Stomach (tissue), 9 donors: Measurements from ENCODE around the gene STAT4. TPM values are rescaled to one million over a fixed set of nuclear protein-coding genes. Genes with fewer than 3 reads are reported as not detected.

Source experiments
- DNase-seq, 2 donors: peaks; one replicate each; pipeline versions ENCODE4 v3.0.0 to v3.0.0-alpha.2; 2013 to 2019
- H3K27ac ChIP-seq, 5 donors: fragments of 200-600 bp in 4 of 5; sonication (generic) in 4 of 5; one replicate each; pipeline ENCODE4 v1.5.1; 2013 to 2019; ENCODE audit warnings: mild to moderate bottlenecking in 1 of 5, moderate library complexity in 1 of 5
- H3K27me3 ChIP-seq, 3 donors: fragments of 200-600 bp; sonication (generic); one replicate each; pipeline ENCODE4 v1.5.1; 2017 to 2019; ENCODE audit warnings: mixed run types in 1 of 3
- H3K36me3 ChIP-seq, 4 donors: fragments of 200-600 bp; sonication (generic); 1 replicate in 3 of 4; 2 replicates in 1 of 4; pipeline ENCODE4 v1.5.1; 2016 to 2019
- H3K4me1 ChIP-seq, 4 donors: fragments of 200-600 bp; sonication (generic); one replicate each; pipeline ENCODE4 v1.5.1; 2016 to 2019
- H3K4me3 ChIP-seq, 4 donors: fragments of 200-600 bp; sonication (generic) in 3 of 4; one replicate each; pipeline ENCODE4 v1.5.1; 2016 to 2019; ENCODE audit warnings: mild to moderate bottlenecking in 1 of 4
- H3K9me3 ChIP-seq, 4 donors: fragments of 200-600 bp; sonication (generic); one replicate each; pipeline ENCODE4 v1.5.1; 2016 to 2019
- EP300 ChIP-seq: sonication (generic); formaldehyde crosslinking; IDR thresholded peaks from one replicate; pipeline ENCODE4 v1.6.1; 2017; ENCODE audit warnings: antibody characterized with exemption
- POLR2A ChIP-seq, 4 donors: fragments of 450-650 bp; IDR thresholded peaks; one replicate each; pipeline ENCODE4 v1.6.1; 2016; ENCODE audit warnings: antibody characterized with exemption in 4 of 4, control low read depth in 2 of 4, mild to moderate bottlenecking in 1 of 4, moderate library complexity in 1 of 4
- POLR2AphosphoS5 ChIP-seq, 3 donors: sonication (generic); formaldehyde crosslinking; IDR thresholded peaks; one replicate each; pipeline ENCODE4 v1.6.1; 2016; ENCODE audit warnings: antibody characterized with exemption in 3 of 3
- WGBS, 5 donors: extraction: QIAGEN DNeasy Blood & Tissue Kit in 3 of 5; methylation state at CpG; one replicate each; pipeline versions ENCODE4 v1.1.5 to v1.1.7; 2013 to 2018; 5-methylcytosine and 5-hydroxymethylcytosine counted together
- intact Hi-C: fragments of 100-400 bp; cut with DNase I; formaldehyde crosslinking; loops from one replicate; pipeline ENCODE4 v1.15.1; 2023; ENCODE audit warnings: low total_unique reads
- polyA plus RNA-seq, 3 donors: library from polyadenylated mRNA; stranded (reverse); fragments of 200-250 nt; gene quantifications; one replicate each; pipeline ENCODE4 v1.2.3, GENCODE V29; 2013
- total RNA-seq, 5 donors: library from RNA; depleted of rRNA; stranded (reverse); fragments of >200 nt; gene quantifications; one replicate each; pipeline versions ENCODE4 v1.1.0 to v1.2.3, GENCODE V29; 2014 to 2016
- TF ChIP-seq, protein P1 (sequence below), 7 experiments: fragments of 450-650 bp in 4 of 7; fragments of 200-600 bp in 3 of 7; sonication (generic) in 3 of 7; IDR thresholded peaks; one replicate each; pipeline ENCODE4 v1.5.1; 2016 to 2019; ENCODE audit warnings: antibody characterized with exemption in 7 of 7, control low read depth in 2 of 7, mild to moderate bottlenecking in 1 of 7
- donor health status: healthy with polysubstance abuse.
- donor health status: Bipolar disorder and iron deficiency.
- donor health status: healthy.

STAT4 gene
- total and polyA plus RNA-seq, 8 donors: 0.75 to 21.4 (median 3.8) TPM

DNA sequence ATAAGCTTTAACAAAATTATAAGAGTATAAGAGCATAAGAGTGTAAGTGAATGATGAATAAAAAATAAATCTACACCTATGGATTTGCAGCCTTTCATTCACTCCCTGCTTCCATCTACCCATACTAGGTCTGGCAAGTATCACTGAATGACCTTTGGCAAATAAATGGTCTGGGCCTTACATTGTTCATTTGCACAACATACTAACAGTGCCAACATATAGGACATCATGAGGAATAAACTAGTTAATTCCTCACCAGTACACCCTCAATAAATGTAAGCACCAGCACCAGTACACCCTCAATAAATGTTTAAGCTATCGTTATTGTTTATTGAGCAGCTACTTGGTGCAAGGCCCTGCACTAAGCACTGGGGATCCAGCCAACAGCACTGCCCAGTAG, 163.7 kb downstream of the STAT4 start:
- TF ChIP-seq, protein P1, sequence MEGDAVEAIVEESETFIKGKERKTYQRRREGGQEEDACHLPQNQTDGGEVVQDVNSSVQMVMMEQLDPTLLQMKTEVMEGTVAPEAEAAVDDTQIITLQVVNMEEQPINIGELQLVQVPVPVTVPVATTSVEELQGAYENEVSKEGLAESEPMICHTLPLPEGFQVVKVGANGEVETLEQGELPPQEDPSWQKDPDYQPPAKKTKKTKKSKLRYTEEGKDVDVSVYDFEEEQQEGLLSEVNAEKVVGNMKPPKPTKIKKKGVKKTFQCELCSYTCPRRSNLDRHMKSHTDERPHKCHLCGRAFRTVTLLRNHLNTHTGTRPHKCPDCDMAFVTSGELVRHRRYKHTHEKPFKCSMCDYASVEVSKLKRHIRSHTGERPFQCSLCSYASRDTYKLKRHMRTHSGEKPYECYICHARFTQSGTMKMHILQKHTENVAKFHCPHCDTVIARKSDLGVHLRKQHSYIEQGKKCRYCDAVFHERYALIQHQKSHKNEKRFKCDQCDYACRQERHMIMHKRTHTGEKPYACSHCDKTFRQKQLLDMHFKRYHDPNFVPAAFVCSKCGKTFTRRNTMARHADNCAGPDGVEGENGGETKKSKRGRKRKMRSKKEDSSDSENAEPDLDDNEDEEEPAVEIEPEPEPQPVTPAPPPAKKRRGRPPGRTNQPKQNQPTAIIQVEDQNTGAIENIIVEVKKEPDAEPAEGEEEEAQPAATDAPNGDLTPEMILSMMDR (IDR thresholded peaks at IDR 0.05): no peak
- TF ChIP-seq POLR2A (IDR thresholded peaks at IDR 0.05) (no peak), EP300 (no peak), POLR2AphosphoS5 (IDR thresholded peaks at IDR 0.05) (no peak)
- Histone ChIP-seq H3K36me3 (peaks cover 88 to 100% (median 100%) of the 10 kb centered on the region in 4 donors), H3K27ac (no peak overlapping the region), H3K27me3 (no peaks in the 10 kb centered on the region), H3K4me1 (no peaks in the 10 kb centered on the region), H3K9me3 (no peaks in the 10 kb centered on the region), H3K4me3 (no peak overlapping the region)
- intact Hi-C loops: no loop called here
- 88 to 100% (median 97%) methylated on average over 1 of the region's 1 CpG for WGBS, 5 donors
- no peak for DNase-seq

DNA sequence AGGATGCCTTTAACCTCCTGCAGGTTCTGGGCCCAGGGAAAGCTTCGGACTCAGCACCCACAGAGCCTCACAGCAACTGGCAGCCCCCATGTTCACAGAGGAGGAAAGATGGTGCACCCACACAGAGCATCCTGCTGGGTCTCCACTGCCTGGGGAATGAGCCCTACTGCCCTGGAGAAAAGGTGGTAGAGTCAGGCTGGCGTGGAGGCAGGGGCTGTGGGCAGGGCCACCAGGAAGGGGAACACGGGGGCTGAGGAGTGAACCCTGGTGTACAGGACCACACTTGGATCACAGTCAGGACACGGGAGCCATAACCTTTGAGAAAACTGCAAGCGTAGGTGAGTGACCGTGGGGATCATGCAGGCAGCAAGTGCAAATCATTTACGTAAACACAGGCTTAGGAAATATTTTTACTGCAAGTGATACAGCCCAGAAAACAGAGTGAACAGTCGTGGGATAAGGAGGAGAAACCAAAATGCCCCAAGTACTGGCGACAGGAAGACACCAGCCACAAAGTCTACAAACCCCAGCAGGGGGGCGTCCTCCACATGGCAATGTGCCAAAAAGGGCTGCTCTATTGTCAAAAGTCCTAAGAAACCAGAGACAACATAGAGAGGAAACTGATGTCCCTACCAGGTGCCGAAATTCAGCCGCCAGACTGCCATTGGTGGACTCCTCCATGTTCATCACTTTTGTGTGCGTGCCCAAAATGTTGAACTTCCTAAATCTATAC, 164.4 kb downstream of the STAT4 start:
- H3K36me3 ChIP-seq: peaks cover 89 to 100% (median 100%) of the 10 kb centered on the region in 4 donors

DNA sequence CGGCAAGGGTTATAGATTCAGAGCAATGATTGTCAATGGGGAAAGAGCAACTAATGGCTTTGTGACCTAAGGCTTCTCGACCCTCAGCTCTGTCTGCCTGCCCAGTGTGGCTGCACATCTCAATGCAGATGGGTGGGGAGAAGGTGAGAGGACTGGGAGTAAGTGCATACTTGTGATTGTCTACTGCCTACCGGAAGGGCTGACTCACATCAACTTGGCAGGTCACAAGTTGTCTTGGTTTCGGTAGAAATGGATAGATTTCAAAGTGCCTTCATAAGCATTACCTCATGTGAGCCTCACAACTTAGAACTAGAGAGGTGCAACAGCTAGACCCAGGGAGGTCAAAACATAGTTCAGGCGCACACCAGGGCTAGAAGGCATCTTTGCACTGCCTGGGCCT, 166.2 kb downstream of the STAT4 start:
- no peak overlapping the region for H3K27ac ChIP-seq
- H3K36me3 ChIP-seq: peaks cover 83 to 100% (median 100%) of the 10 kb centered on the region in 4 donors
- H3K4me3 ChIP-seq: no peak overlapping the region
- intact Hi-C loops: no loop called here
- no peak for DNase-seq
- peaks cover 4 to 14% (median 9%) of the 10 kb centered on the region in 4 donors for H3K4me1 ChIP-seq
- WGBS, 5 donors: 83 to 92% (median 89%) methylated on average over 5 of the region's 5 CpGs
- no peak for TF ChIP-seq POLR2AphosphoS5 (IDR thresholded peaks at IDR 0.05)
- TF ChIP-seq, protein P1 (IDR thresholded peaks at IDR 0.05): no peak
- no peak for TF ChIP-seq EP300
- TF ChIP-seq POLR2A (IDR thresholded peaks at IDR 0.05): no peak
- H3K27me3 ChIP-seq: no peaks in the 10 kb centered on the region
- no peaks in the 10 kb centered on the region for H3K9me3 ChIP-seq

More for the DNA sequence above, 164.4 kb downstream of the STAT4 start:
- no peak overlapping the region for H3K4me3 ChIP-seq
- H3K9me3 ChIP-seq: no peaks in the 10 kb centered on the region
- H3K27me3 ChIP-seq: no peaks in the 10 kb centered on the region
- intact Hi-C loops: no loop called here
- 80 to 88% (median 84%) methylated on average over 12 to 13 of the region's 13 CpGs for WGBS, 5 donors
- DNase-seq: no peak
- TF ChIP-seq POLR2AphosphoS5 (IDR thresholded peaks at IDR 0.05): no peak
- no peak for TF ChIP-seq EP300
- no peak for TF ChIP-seq POLR2A (IDR thresholded peaks at IDR 0.05)
- TF ChIP-seq, protein P1 (IDR thresholded peaks at IDR 0.05): no peak
- no peak overlapping the region for H3K27ac ChIP-seq
- no peaks in the 10 kb centered on the region for H3K4me1 ChIP-seq

DNA sequence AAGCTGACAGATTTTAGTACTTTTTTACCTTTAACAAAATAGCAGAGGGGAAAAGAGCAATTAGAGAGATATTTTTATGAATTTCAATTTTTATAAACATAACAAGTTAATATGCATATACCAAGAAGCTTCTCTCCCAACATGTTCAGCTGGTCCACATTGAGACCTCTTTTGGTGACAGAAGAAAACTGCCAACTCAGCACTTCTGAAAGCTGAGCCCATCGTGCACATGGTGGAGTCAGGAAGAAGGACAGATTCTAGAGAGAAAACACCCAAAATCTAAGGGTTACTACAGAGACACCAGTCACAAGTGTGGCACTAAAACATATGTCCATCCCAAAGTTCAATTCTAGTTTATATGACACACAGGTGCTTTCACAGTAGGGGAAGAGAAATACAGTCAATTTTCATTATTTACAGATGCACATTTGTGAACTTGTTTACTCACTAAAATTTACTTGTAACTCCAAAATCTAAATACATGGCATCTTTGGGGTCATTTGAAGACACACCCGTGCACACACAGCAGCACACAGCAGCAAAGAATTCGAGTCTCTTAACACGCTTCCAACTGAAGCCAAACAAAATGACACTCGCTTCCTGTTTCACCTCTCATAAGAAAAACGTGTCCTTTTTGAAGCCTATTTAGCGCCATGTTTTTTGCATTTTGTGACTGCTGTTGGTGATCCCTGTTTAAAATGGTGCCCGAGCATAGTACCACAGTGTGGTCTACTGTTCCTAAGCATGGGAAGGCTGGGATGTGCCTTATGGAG, 168.3 kb downstream of the STAT4 start:
- DNase-seq: no peak
- H3K4me1 ChIP-seq: peaks cover 4 to 17% (median 9%) of the 10 kb centered on the region in 4 donors
- no peak overlapping the region for H3K27ac ChIP-seq
- WGBS, 5 donors: 88 to 90% (median 89%) methylated on average over 8 of the region's 8 CpGs
- TF ChIP-seq EP300 (no peak), POLR2AphosphoS5 (IDR thresholded peaks at IDR 0.05) (no peak), POLR2A (IDR thresholded peaks at IDR 0.05) (no peak)
- TF ChIP-seq, protein P1 (IDR thresholded peaks at IDR 0.05): no peak
- no peaks in the 10 kb centered on the region for H3K27me3 ChIP-seq
- no peak overlapping the region for H3K4me3 ChIP-seq
- peaks cover 76 to 100% (median 100%) of the 10 kb centered on the region in 4 donors for H3K36me3 ChIP-seq
- intact Hi-C loops: no loop called here
- H3K9me3 ChIP-seq: no peaks in the 10 kb centered on the region
